GM18526 (cell line): ENCODE data around the gene ZBED4.

Experiments
- POLR2A ChIP-seq: IDR thresholded peaks from 3 replicates; pipeline ENCODE4 v1.6.1; 2011; ENCODE audit not compliant: insufficient read length; ENCODE audit errors: extremely low read depth

Gene ZBED4

DNA sequence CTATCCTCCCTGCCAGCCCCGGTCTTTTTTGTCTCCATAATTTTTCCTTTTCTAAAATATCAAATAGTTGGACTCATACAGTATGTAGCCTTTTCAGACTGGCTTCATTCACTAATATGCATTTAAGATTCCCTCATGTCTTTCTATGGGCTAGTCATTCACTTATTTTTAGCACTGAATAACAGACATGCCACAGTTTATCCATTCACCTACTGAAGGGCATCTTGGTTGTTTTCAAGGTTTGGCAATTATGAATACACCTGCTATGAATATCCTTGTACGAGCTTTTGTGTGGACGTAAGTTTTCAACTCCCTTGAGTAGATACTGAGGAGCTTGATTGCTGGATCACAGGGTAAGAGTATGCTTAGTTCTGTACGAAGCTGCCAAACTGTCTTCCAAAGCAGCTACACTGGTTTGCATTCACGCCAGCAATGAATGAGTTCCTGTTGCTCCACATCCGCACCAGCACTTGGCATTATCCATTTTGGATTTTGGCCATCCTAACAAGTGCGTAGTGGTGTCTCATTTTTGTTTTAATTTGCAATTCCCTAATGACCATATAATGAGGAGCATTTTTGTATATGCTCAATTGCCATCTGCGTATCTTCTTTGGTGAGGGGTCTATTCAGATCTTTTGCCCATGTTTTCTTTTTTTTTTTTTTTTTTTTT, 43.5 kb downstream of the ZBED4 start:
- no peak for TF ChIP-seq POLR2A

DNA sequence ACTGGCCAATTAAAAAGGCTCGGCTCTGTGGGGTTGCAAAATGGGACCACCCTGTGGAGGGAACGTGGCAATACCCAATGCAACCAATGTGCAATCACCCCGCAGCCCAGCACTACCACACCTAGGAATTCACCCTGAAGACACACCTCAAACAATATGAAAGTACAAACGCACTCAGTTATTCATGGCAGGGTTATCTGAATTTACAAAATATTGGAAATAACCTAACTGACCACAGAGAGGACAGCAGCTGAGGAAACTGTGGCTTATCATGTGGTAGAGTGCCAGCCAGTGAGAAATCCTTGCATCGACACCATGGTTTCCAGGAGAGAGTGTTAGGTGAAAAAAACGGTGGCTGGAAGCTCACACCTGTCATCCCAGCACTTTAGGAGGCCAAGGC, 45.9 kb downstream of the ZBED4 start:
- TF ChIP-seq POLR2A: no peak

DNA sequence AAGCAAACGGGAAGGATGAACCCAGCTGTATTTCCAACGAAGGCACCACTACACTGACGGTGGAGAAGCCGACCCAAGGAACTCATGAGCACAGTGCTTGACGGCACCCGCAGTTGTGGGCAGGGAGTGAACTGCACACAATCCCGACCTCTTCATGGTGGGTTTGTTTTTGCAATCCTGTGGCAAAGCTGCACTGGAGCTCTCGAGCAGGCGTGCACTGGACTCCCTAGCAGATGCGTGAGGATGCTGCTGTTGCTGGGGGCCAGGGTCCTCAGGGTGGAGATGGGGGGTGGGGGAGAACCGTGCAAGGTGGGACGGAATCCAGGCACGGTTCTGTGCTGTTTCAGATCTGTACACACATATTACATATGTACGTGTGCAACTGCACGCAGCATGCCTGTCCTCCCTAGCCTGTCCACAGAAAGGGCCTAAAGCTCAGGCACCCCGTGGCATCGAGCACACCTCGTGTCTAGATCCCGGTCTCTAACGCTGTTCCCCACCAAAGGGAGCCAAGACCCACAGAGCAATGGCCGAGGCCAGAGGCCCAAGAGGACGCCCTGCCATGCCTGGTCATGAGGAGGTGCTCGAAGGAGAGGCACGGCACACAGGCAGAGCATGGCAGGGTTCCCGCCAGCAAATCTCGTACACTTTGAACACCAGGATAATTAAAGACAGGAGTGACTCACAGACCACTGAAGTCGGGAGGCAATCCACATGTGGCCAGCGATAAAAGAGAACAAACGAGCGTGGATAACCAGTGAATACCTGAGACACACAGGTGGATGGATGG, 47.0 kb downstream of the ZBED4 start:
- TF ChIP-seq POLR2A: no peak

DNA sequence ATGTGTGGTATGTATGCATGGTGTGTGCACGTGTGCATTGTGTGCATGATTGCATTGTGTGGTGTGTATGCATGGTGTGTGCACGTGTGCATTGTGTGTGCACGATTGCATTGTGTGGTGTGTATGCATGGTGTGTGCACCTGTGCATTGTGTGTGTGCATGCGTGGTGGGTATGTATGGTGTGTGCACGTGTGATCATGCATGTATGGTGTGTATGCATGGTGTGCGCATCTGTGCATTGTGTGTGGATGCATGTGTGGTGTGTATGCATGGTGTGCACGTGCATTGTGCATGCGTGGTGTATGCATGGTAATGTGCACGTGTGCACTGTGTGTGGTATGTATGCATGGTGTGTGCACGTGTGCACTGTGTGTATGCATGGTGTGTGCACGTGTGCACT, 47.8 kb downstream of the ZBED4 start:
- TF ChIP-seq POLR2A: no peak

DNA sequence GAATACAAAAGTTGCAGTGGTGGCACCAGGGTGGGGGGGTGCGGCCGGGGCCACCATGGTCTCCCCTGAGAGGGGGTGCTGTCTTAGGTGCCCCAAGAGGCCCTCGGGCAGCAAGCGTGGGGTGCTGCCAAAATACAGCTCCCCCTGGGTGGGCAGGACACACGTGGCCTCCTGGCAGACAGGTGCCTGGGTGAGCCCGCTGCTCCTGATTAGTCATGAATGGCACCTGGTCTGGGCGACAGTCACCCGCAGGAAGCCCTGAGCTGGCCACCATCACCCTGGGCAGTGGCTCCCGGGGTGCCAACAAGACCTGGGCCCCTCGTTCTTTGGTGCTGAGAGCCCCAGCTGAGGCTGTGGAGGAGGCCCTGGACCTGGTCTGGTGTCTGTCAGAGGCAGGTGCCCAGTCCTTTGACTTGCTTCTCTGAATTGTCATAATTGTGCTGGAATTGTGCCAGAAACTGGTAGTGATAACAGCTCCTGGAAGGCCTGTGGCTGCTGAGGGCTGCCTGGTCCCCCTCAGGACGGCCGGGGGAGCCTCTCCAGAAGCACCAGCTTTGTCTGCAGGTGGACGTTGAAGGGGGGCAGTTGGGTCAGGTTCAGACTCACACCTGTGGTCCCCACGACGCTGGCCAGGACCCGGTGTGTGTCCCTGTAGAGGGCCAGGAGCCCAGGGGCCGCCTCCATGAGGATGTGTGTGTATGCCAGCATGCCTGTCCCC, 49.8 kb downstream of the ZBED4 start:
- TF ChIP-seq POLR2A: no peak

DNA sequence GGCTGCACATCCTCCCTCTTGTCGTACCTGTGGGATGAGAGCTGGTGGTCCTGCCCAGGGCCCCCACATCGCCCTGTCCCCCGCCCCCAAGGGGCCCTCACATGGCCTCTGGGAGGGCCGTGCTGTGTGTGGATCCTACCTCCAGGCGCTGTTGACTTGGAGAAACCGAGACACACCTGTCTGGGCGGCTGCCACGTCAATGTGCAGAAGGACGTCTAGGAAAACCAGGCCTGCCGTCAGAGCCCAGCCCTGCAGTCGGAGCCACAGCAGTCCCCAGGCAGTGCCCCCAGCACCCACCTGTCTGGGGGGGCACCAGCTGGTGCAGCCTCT, 50.4 kb downstream of the ZBED4 start:
- TF ChIP-seq POLR2A: no peak

DNA sequence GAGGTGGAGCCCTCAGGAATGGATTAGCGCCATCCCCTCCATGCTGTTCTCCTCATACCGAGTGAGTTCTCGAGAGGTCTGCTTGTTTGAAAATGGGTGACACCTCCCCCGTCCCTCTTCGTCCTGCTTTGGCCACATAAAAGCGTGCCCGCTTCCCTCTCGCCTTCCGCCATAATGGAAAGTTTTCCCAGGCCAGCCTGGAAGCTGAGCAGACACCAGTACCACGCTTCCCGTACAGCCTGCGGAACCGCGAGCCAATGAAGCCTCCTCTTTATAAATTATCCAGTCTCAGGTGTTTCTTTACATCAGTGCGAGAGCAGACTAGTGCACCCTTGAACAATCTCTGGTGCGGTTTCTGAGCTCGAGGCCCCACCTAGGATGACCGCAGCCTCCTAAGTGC, 51.8 kb downstream of the ZBED4 start:
- no peak for TF ChIP-seq POLR2A

DNA sequence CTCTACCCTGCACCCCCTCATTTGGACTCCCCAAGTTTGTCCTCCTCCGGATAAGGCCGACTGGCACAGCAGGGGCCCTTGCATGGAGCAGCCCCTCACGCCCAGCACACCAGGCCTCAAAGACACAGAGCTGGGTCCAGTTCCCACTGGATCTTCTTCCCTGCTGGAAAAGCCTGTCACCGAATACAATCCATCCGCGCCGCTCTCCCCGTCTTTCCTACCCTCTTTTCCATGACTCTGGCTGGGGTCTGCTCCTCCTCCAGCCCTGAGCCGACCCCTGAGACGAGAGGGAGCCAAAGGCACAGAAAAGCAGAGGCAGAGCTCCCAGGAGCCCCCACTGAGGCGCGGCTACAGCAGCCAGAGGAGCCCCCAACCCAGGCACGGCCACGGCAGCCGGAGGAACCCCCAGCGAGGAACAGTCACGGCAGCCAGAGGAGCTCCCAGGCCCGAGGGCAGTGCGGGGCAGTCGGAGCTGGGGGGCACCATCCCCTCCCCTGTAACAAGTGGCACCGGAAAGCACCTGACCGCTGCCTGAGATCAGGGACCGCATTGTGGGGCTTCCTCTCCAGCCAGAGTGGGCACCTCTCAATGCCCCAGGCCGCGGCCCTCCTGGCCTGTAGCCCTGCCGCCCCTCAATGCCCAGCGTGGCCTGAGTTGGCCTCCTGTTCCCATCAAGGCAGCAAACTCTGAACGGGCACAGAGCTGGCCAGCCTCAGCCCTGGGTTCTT, 52.6 kb downstream of the ZBED4 start:
- no peak for TF ChIP-seq POLR2A

DNA sequence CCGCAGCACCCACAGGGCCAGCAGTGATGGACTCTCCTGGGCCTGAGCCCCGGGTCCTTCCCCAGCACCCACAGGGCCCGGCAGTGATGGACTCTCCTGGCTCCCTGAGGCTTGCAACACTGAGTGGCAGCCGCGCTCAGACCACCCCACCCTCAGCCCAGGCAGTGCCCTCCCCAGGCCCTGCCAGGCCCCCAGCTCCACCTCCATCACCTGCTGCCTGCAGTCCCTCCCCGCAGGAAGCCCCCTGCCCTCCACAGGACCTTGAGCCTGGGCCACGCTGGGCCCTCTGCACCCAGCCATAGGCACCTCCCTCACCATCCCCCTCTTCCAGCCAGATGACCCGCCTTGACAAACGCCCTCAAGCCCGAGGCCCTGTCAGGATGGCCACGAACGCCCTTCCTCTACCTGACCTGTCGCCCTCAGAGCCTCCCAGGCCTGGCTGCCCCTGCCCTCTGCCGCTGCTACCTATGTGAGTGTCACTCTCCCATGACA, 53.2 kb downstream of the ZBED4 start:
- no peak for TF ChIP-seq POLR2A

DNA sequence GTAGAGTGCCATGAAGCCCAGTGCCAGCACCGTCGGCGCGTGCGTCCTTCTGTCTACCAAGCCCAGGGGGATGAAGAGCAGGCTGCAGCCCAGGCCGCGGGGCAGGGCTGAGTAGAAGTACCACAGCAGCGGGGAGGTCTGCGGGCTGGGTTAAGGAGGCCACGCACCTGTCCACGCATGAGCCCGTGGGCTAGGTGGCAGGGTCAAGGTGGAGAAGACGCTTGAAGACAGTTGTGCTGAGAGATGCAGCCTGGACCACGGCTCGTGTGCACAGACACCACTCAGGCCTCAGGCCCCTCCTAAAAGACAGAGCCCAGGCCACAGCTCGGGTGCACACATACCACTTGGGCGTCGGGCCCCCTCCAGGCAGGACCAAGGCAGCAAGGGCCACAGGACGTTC, 54.2 kb downstream of the ZBED4 start:
- no peak for TF ChIP-seq POLR2A

DNA sequence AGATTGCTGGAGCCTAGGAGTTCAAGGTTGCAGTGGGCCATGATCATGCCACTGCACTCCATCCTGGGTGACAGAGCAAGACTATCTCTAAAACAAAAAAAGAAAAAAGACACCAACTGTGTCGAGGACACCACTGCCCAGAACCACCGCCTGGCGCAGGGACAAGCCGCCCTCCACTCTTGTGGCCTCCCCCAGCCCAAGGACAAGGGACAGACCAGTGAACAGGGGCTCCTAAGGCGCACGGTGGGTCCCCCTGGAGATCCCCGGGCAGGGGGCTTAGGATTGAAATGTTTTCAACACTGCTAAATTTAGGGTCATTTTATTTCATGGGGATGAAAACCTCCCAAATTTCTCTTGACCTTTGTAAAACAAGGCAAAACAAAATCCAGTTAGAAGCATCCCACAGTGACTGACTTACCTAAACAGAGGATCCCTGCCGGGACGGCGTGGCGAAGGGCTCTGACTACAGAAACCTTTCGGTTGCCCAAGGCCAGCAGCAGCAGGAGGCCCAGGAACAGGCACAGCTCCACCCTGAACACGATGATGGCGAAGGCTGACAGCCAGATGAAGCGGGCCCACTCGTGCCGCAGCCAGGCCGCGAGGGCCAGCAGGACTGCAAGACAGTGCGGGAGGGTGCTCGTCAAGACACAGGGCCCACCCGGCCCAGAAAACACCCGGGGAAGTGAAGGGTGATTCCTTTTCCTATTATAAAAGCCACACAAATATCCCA, 56.0 kb downstream of the ZBED4 start:
- TF ChIP-seq POLR2A: no peak

DNA sequence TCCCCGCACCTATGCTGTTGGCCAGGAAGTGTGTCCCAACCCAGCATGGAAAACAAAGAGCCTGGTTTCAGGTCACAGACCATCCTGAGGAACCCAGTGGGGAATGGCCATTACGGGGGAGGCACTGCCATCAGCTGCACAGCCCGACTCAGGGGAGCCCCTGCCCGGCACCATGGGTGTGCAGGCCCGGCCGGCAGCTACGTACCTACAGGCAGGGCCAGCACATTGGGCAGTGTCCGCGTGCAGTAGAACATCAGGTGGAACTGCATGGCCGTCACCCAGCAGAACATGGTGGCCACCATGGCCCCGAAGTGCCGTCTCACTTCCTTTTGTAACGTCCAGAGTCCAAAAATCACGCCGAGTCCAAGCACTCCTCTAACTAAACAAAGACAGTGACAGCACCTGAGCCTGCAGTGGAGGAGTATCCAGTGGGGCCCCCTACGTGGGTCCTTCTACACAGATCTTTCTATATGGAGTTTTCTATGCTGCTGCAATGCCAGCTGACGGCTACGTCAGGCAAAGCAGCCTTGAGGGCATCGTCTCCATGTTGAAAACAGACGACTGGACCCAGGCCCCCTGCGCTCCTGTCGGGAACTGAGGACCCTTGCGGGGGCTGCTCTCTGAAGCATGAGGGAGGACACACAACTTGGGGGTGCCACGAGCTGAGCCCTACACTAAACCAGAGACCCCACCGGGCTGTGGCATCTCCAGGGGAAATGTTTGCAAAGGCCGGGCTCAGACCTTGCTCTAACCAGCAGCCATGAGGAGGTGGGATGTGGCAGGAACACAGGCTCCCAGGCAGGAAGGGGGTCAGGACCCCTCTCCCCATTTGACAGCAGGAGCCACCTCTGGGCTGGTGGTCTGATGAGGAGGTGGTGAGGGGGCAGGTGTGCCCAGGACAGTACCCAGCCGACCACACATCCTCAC, 56.8 kb downstream of the ZBED4 start:
- TF ChIP-seq POLR2A: no peak

DNA sequence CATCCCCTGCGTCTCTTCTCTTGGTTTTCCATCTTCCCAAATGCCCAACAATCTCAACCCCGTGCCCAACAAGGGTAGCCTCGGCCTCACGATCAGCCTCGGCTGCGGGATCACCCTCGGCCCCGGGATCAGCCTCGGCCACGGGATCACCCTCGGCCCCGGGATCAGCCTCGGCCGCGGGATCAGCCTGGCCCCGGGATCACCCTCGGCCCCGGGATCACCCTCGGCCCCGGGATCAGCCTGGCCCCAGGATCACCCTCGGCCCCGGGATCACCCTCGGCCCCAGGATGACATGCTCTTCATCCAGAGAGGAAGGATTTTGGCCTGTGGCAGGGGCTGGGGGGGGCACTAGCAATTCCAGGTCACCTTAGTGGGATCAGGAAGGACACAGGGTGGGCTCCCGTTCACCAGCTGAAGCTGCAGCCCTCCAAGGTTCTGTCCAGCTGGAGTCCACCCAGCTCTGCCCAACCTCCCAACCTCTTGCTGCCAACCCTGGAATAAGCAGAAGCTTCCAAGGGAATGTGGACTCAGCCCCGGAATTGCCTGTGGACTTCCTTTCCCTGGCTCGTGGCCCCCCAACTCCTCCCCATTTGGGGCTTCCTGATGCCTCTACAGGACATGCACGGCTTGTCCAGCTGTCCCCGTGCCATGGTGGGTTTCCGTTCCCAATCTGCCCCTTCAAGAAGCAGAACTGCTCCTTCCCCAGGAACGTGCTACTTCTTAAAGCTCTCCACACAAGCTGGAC, 58.4 kb downstream of the ZBED4 start:
- no peak for TF ChIP-seq POLR2A

DNA sequence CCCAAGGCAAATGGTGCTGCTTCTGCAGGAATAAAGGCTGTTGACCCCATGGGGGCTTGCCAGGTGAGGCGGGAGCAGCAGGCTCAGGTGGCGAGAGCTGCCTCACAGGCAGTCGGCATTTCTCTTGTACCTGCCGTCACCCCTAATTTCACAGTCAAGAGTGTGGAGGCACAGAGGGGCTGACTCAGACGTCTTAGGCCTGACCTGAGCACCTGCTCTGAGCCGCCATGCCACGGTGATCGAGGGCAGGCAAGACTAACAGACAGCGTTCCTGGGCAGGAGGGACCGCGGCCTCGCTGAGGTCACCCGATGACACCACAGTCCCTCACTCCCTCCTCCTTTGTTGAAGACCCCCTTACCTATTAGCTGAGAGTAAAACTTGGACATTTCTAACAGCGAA, 59.4 kb downstream of the ZBED4 start:
- no peak for TF ChIP-seq POLR2A

DNA sequence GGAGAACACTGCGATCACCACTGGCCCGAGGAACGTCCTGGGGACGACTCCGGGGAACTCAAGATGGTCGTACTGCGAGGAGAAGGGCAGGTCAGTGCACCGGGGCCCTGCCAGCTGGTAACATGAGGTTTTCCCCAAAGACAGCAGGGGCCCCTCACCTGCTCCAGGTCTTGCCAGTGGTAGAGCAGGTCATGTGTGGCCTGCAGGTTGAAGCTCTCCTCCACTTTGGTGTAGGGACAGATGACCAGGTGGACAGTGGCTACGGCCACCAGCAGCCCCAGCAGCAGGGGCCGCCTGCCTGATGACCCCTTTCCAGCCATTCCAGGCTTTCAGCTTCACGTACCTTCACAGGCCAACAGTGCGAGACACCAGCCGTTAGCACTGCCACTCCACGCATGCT, 59.8 kb downstream of the ZBED4 start:
- no peak for TF ChIP-seq POLR2A
